OCI-LY3 (cell line): ENCODE measurements around the gene NMRK2.

Experiments used
- H2AFZ ChIP-seq: fragments of 200-600, 300-600 bp; shearing (Covaris generic); 2 replicates; pipeline ENCODE4 v1.6.0; 2014; ENCODE audit warnings: antibody characterized with exemption, low read depth, low read length
- H3K27ac ChIP-seq: fragments of 200-600, 300-600 bp; sonication (generic); 2 replicates; pipeline ENCODE4 v1.5.1; 2014; ENCODE audit warnings: mild to moderate bottlenecking, low read length, moderate library complexity, mixed read lengths
- H3K27me3 ChIP-seq: fragments of 200-600, 300-600 bp; sonication (generic); 2 replicates; pipeline ENCODE4 v1.6.1; 2014; ENCODE audit warnings: low read depth, low read length, mixed read lengths
- H3K36me3 ChIP-seq: fragments of 200-600, 300-600 bp; sonication (generic); replicated peaks from 2 replicates; pipeline ENCODE3; 2014; ENCODE audit warnings: low read depth, low read length, mixed read lengths
- H3K4me1 ChIP-seq: fragments of 300-600, 200-600 bp; sonication (generic); 2 replicates; pipeline ENCODE4 v1.6.1; 2014; ENCODE audit warnings: low read length, mixed read lengths
- H3K4me2 ChIP-seq: fragments of 200-600, 300-600 bp; sonication (generic); 2 replicates; pipeline ENCODE4 v1.6.1; 2014; ENCODE audit warnings: low read length, mixed read lengths
- H3K4me3 ChIP-seq: fragments of 300-600, 200-600 bp; sonication (generic); 2 replicates; pipeline ENCODE4 v1.5.1; 2014; ENCODE audit warnings: antibody characterized with exemption, mild to moderate bottlenecking, low read length, moderate library complexity
- H3K79me2 ChIP-seq: fragments of 300-600, 200-600 bp; shearing (Covaris generic); 2 replicates; pipeline ENCODE4 v1.6.1; 2014; ENCODE audit warnings: mild to moderate bottlenecking, low read length, mixed read lengths
- H3K9ac ChIP-seq: fragments of 300-600, 200-600 bp; shearing (Covaris generic); 2 replicates; pipeline ENCODE4 v1.6.0; 2014; ENCODE audit warnings: mild to moderate bottlenecking, low read length, moderate library complexity
- H3K9me3 ChIP-seq: fragments of 200-600, 300-600 bp; shearing (Covaris generic); 2 replicates; pipeline ENCODE4 v1.6.1; 2014; ENCODE audit warnings: low read length, mixed read lengths; ENCODE audit not compliant: insufficient read depth
- H4K20me1 ChIP-seq: fragments of 200-600, 300-600 bp; sonication (generic); 2 replicates; pipeline ENCODE4 v1.6.1; 2016; ENCODE audit warnings: low read length, mixed read lengths; ENCODE audit not compliant: insufficient read depth
- EZH2phosphoT487 ChIP-seq: fragments of 200-600 bp; shearing (Covaris generic); IDR thresholded peaks from 2 replicates; pipeline ENCODE4 v1.6.1; 2018; ENCODE audit warnings: antibody characterized with exemption, mixed run types, low read depth
- TF ChIP-seq, protein P1 (sequence below): fragments of 200-600, 300-600 bp; sonication (generic); IDR thresholded peaks from 2 replicates; pipeline ENCODE4 v1.5.1; 2014; ENCODE audit warnings: antibody characterized with exemption, low read length, low read depth

The NMRK2 gene

GRCh38 chr19:3976495-3977241, 43.8 kb downstream of the NMRK2 start:
- no peak overlapping the region for H3K27ac ChIP-seq
- H3K4me1 ChIP-seq, result no peaks in the 10 kb centered on the region; the same call in 1 of the 2 replicates
- no peaks in the 10 kb centered on the region for H3K27me3 ChIP-seq
- H3K4me3 ChIP-seq, result no peak overlapping the region
- no peak overlapping the region for H3K9ac ChIP-seq
- peaks cover 63% of the 10 kb centered on the region for H3K36me3 ChIP-seq
- H2AFZ ChIP-seq, result no peak overlapping the region
- no peaks in the 10 kb centered on the region for H3K9me3 ChIP-seq
- H3K4me2 ChIP-seq, result no peak overlapping the region
- peaks cover 54% of the 10 kb centered on the region for H3K79me2 ChIP-seq
- TF ChIP-seq, protein P1, sequence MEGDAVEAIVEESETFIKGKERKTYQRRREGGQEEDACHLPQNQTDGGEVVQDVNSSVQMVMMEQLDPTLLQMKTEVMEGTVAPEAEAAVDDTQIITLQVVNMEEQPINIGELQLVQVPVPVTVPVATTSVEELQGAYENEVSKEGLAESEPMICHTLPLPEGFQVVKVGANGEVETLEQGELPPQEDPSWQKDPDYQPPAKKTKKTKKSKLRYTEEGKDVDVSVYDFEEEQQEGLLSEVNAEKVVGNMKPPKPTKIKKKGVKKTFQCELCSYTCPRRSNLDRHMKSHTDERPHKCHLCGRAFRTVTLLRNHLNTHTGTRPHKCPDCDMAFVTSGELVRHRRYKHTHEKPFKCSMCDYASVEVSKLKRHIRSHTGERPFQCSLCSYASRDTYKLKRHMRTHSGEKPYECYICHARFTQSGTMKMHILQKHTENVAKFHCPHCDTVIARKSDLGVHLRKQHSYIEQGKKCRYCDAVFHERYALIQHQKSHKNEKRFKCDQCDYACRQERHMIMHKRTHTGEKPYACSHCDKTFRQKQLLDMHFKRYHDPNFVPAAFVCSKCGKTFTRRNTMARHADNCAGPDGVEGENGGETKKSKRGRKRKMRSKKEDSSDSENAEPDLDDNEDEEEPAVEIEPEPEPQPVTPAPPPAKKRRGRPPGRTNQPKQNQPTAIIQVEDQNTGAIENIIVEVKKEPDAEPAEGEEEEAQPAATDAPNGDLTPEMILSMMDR, result no peak
- TF ChIP-seq EZH2phosphoT487, result no peak
- H4K20me1 ChIP-seq, result peaks cover 65% of the 10 kb centered on the region

GRCh38 chr19:3977242-3978143, 44.6 kb downstream of the NMRK2 start:
- H3K36me3 ChIP-seq, result peaks cover 72% of the 10 kb centered on the region
- H3K4me1 ChIP-seq, result no peaks in the 10 kb centered on the region
- H3K9me3 ChIP-seq, result no peaks in the 10 kb centered on the region
- no peaks in the 10 kb centered on the region for H3K27me3 ChIP-seq
- H3K79me2 ChIP-seq, result peaks cover 63% of the 10 kb centered on the region
- peaks cover 73% of the 10 kb centered on the region for H4K20me1 ChIP-seq
- no peak overlapping the region for H2AFZ ChIP-seq
- H3K27ac ChIP-seq, result no peak overlapping the region
- H3K4me2 ChIP-seq, result no peak overlapping the region
- no peak overlapping the region for H3K4me3 ChIP-seq
- TF ChIP-seq EZH2phosphoT487, result no peak
- TF ChIP-seq, protein P1, result no peak
- no peak overlapping the region for H3K9ac ChIP-seq

DNA sequence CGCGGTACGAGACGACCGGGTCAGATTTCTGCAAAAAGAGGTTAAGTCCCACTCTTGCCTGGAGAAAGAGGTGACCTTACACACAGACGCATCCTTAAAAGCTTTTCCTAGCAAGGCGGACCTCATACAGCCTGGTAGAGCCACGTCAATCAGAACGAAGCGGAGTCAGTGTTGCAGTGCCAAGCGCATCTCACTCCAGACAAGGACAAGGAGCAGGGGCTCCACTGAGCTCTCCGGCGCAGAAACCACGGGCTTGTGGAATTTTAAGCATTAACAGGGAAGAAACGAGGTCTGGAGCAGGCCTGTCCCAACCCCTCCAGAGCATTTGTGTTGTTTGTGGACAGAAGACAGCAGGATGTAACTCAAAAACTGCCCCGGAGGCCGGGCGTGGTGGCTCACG, 45.3 kb downstream of the NMRK2 start:
- Histone ChIP-seq H3K9me3 (no peaks in the 10 kb centered on the region), H3K9ac (no peak overlapping the region), H3K27ac (no peak overlapping the region), H3K4me1 (no peaks in the 10 kb centered on the region), H3K36me3 (peaks cover 78% of the 10 kb centered on the region), H3K4me2 (no peak overlapping the region), H3K27me3 (no peaks in the 10 kb centered on the region), H3K79me2 (peaks cover 69% of the 10 kb centered on the region), H3K4me3 (no peak overlapping the region), H4K20me1 (peaks cover 80% of the 10 kb centered on the region), H2AFZ (no peak overlapping the region)
- TF ChIP-seq EZH2phosphoT487, result no peak
- TF ChIP-seq, protein P1, result no peak

GRCh38 chr19:3979289-3979673, 46.4 kb downstream of the NMRK2 start:
- Histone ChIP-seq H3K4me3 (no peak overlapping the region), H3K79me2 (peaks cover 80% of the 10 kb centered on the region), H3K4me2 (no peak overlapping the region), H3K27ac (no peak overlapping the region), H2AFZ (no peak overlapping the region), H3K36me3 (peaks cover 90% of the 10 kb centered on the region), H3K27me3 (no peaks in the 10 kb centered on the region), H3K4me1 (peaks cover 9% of the 10 kb centered on the region), H3K9me3 (no peaks in the 10 kb centered on the region), H4K20me1 (peaks cover 91% of the 10 kb centered on the region), H3K9ac (no peak overlapping the region)
- no peak for TF ChIP-seq EZH2phosphoT487
- TF ChIP-seq, protein P1, result no peak
